Esophagus muscularis mucosa (tissue), 4 donors: ENCODE data around the gene ATP1A3. TPM values are rescaled to one million over a fixed set of nuclear protein-coding genes. Genes with fewer than 3 reads are reported as not detected.

Experiments
- DNase-seq: peaks from one replicate; pipeline ENCODE4 v3.0.0-alpha.2; 2017; ENCODE audit errors: extremely low spot score
- H3K27ac ChIP-seq, 4 donors: fragments of 200-600 bp; sonication (generic); replicated peaks in 1 of 4; 1 replicate in 3 of 4; 2 replicates in 1 of 4; pipeline ENCODE4 v1.5.1; 2016 to 2019; ENCODE audit warnings: mild to moderate bottlenecking in 1 of 4
- H3K27me3 ChIP-seq, 4 donors: fragments of 200-600 bp; sonication (generic); one replicate each; pipeline versions ENCODE4 v1.5.1 to v1.6.0; 2016 to 2019
- H3K36me3 ChIP-seq, 4 donors: fragments of 200-600 bp; sonication (generic); one replicate each; pipeline ENCODE4 v1.5.1; 2016 to 2019
- H3K4me1 ChIP-seq, 4 donors: fragments of 200-600 bp; sonication (generic); one replicate each; pipeline ENCODE4 v1.5.1; 2016 to 2019
- H3K4me3 ChIP-seq, 4 donors: fragments of 200-600 bp; sonication (generic); 1 replicate in 2 of 4; 2 replicates in 2 of 4; pipeline ENCODE4 v1.5.1; 2016 to 2019; ENCODE audit warnings: mild to moderate bottlenecking in 4 of 4, moderate library complexity in 1 of 4
- H3K9me3 ChIP-seq, 4 donors: fragments of 200-600 bp; sonication (generic); 1 replicate in 3 of 4; 2 replicates in 1 of 4; pipeline ENCODE4 v1.5.1; 2016 to 2019
- CTCF ChIP-seq, 3 experiments: fragments of 200-600 bp in 2 of 3; fragments of 450-650 bp in 1 of 3; sonication (generic) in 2 of 3; IDR thresholded peaks; one replicate each; pipeline ENCODE4 v1.5.1; 2017 to 2019; ENCODE audit warnings: antibody characterized with exemption in 3 of 3, mild to moderate bottlenecking in 2 of 3, moderate library complexity in 1 of 3
- EP300 ChIP-seq: sonication (generic); formaldehyde crosslinking; IDR thresholded peaks from one replicate; pipeline ENCODE4 v1.6.1; 2017; ENCODE audit warnings: antibody characterized with exemption
- POLR2A ChIP-seq: fragments of 450-650 bp; IDR thresholded peaks from one replicate; pipeline ENCODE4 v1.6.1; 2017; ENCODE audit warnings: antibody characterized with exemption, moderate library complexity, mild to moderate bottlenecking, low read depth
- POLR2AphosphoS5 ChIP-seq, 2 donors: sonication (generic); formaldehyde crosslinking; IDR thresholded peaks; one replicate each; pipeline ENCODE4 v1.6.1; 2017; ENCODE audit warnings: antibody characterized with exemption in 2 of 2
- WGBS: methylation state at CpG from one replicate; pipeline ENCODE4 v1.1.5; 2018; 5-methylcytosine and 5-hydroxymethylcytosine counted together
- intact Hi-C: fragments of 100-400 bp; cut with DNase I; formaldehyde crosslinking; loops from one replicate; pipeline ENCODE4 v1.15.1; 2023
- total RNA-seq, 4 donors: library from RNA; depleted of rRNA; stranded (reverse); fragments of >200 nt; gene quantifications; one replicate each; pipeline versions ENCODE4 v1.1.0 to v1.2.1, GENCODE V29; 2016

ATP1A3 gene
- total RNA-seq, 4 donors from 2014 or later, result 2.1 to 4.3 (median 3.5) TPM

DNA sequence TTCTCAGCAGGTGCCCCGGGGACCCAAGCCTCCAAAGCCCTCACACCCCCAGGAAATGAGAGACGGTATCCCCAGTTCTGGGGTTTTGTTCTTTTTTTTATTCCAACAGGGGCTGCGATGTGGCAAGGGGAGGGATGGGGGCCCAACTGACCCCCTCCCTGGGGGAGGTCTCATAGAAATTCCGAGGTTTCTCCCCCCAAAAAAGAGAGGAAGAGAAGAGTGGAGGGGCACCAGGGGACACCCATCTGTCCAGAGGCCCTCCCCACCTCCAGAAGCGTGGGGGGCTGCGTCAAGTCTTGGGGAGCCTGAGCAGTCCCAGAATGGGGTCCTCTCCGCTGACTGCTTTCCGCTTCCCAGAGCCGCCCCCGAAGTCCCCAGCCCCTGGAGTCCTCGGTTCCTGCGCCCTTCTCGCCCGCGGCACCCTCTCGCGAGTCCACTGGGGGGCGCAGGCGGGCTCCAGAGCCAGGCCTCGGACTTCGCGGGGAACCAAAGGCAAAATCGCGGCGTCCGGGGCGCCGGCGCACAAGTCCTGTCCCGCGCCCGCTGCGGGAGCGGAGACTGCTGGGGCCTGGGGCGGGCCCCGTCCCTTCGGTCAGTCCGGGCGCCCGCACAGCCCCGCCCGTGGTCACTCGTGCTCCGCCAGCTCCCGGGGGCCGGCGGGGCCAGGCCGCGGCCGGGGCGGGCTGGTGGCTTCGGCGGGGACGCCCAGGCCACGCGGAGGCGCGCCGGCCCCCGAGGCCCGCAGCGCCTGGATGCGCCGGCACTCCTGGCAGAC, 4.4 kb upstream of the ATP1A3 start:
- peak overlapping the region in 3 of 4 donors; percentile 25 to 46 (median 29) for H3K4me3 ChIP-seq
- H3K4me1 ChIP-seq, result peaks cover 20 to 38% (median 32%) of the 10 kb centered on the region in 4 donors

GRCh38 chr19:41997851-41998229, 3.8 kb upstream of the ATP1A3 start:
- Histone ChIP-seq H3K9me3 (no peaks in the 10 kb centered on the region), H3K27ac (no peak overlapping the region), H3K4me3 (no peak overlapping the region), H3K36me3 (peaks cover 0 to 4% (median 0%) of the 10 kb centered on the region in 4 donors), H3K27me3 (peaks cover 0 to 99% (median 45%) of the 10 kb centered on the region in 4 donors), H3K4me1 (peaks cover 20 to 44% (median 35%) of the 10 kb centered on the region in 4 donors)
- intact Hi-C loops, result no loop called here
- DNase-seq, result no peak
- TF ChIP-seq POLR2AphosphoS5 (IDR thresholded peaks at IDR 0.05) (no peak), EP300 (no peak), CTCF (IDR thresholded peaks at IDR 0.05) (no peak), POLR2A (no peak)
- 7% methylated on average over 10 of the region's 14 CpGs for WGBS

More for the DNA sequence above, 4.4 kb upstream of the ATP1A3 start:
- peaks cover 0 to 10% (median 0%) of the 10 kb centered on the region in 4 donors for H3K36me3 ChIP-seq
- 5% methylated on average over 28 of the region's 64 CpGs for WGBS
- H3K27me3 ChIP-seq, result peaks cover 0 to 99% (median 43%) of the 10 kb centered on the region in 4 donors
- no peak for DNase-seq
- intact Hi-C loops, result no loop called here
- no peaks in the 10 kb centered on the region for H3K9me3 ChIP-seq
- H3K27ac ChIP-seq, result no peak overlapping the region
- TF ChIP-seq EP300, result no peak
- no peak for TF ChIP-seq POLR2AphosphoS5 (IDR thresholded peaks at IDR 0.05)
- TF ChIP-seq CTCF (IDR thresholded peaks at IDR 0.05), result peak; percentile 47 to 72 (median 51)

GRCh38 chr19:41997121-41997850, 3.3 kb upstream of the ATP1A3 start:
- intact Hi-C loops, result no loop called here
- H3K36me3 ChIP-seq, result peaks cover 0 to 1% (median 0%) of the 10 kb centered on the region in 4 donors
- no peak for DNase-seq
- WGBS, result 3% methylated on average over 34 of the region's 35 CpGs
- peaks cover 0 to 99% (median 48%) of the 10 kb centered on the region in 4 donors for H3K27me3 ChIP-seq
- TF ChIP-seq EP300 (no peak), CTCF (IDR thresholded peaks at IDR 0.05) (no peak), POLR2A (no peak), POLR2AphosphoS5 (IDR thresholded peaks at IDR 0.05) (no peak)
- no peak overlapping the region for H3K27ac ChIP-seq
- H3K4me3 ChIP-seq, result peak overlapping the region in 1 of 4 donors; percentile 10
- no peaks in the 10 kb centered on the region for H3K9me3 ChIP-seq
- peaks cover 20 to 44% (median 35%) of the 10 kb centered on the region in 4 donors for H3K4me1 ChIP-seq

DNA sequence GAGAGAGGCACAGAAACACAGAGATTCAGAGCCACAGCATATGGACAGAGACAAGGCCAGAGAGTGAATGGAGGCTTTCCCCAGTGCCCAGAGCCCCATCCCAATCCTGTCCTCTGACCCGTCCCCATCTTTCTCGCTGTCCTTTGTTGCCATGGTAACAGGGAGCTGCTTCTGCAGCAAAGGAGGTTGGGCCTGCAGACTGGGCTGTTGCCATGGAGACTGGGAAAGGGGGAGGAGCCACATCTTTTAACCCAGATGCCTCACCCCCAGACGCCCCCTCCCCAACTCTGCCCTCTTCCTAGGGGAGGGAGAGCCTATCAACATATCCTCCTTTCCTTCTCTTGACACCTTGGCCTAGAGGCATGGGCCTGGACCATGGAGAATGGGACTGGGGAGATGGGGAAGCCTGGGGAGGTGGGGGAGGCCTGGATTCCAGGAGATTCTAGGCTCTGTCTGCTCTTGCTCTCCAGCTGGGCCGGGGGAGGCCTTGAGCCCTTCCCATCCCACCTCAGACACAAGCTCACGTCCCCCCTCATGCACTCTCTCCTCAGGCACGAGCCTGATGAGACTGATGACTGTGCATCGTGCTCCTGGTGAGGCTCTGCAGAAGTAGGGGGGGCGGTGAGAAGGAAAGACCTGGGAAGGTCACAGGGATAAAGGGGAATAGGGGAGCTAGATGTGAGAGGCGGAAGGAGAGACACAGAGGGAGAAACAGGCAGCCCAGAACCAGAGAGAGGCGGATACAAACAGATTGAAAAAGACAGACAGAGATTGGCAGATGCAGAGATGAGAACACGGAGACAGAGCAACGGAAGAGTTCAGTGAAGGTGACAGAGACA, 2.1 kb upstream of the ATP1A3 start:
- 39% methylated on average over 12 of the region's 12 CpGs for WGBS
- no peak overlapping the region for H3K4me3 ChIP-seq
- H3K36me3 ChIP-seq, result no peaks in the 10 kb centered on the region
- no peaks in the 10 kb centered on the region for H3K9me3 ChIP-seq
- no peak for DNase-seq
- no peak for TF ChIP-seq EP300
- no peak for TF ChIP-seq CTCF (IDR thresholded peaks at IDR 0.05)
- no peak for TF ChIP-seq POLR2AphosphoS5 (IDR thresholded peaks at IDR 0.05)
- no peak for TF ChIP-seq POLR2A
- intact Hi-C loops, result no loop called here
- peaks cover 0 to 100% (median 52%) of the 10 kb centered on the region in 4 donors for H3K27me3 ChIP-seq
- peaks cover 23 to 44% (median 35%) of the 10 kb centered on the region in 4 donors for H3K4me1 ChIP-seq
- H3K27ac ChIP-seq, result no peak overlapping the region
